Measurements from ENCODE around the gene CALHM5. TPM values are rescaled to one million over a fixed set of nuclear protein-coding genes. Genes with fewer than 3 reads are reported as not detected.
A peak's percentile ranks its signal among the peaks of the same experiment; 100 is the strongest.

The CALHM5 gene
- total RNA-seq, 4 donors from 2014 or later, result 0.56 to 1.5 (median 0.82) TPM

DNA sequence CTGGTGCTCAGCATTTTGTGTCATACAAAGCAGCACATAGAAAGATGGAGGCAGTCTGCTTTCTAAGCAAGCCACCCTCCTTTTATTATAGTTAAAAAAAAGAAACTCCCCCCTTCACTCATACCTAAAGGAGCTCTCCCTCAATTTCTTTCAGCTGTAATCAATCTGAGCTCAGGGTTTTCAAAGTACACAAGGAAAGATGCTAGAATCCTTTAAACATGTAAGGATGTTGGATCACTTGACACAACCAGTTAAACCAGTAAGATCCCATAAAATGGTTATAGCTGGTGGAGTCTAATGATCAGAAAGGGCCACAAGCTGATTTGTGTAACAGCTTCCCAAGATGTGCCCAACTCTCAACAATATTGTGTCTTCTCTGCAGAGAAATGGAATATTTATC, 42.0 kb downstream of the CALHM5 start, which contains the start of gene CALHM4:
CALHM4 (plus strand) TSS at position 301 of the 400 bp plus-strand sequence; CDS start at position 344, 43 bp downstream.
- Histone ChIP-seq H3K4me1 (peaks cover 0 to 20% of the 10 kb centered on the region in 2 donors), H3K27me3 (no peaks in the 10 kb centered on the region), H3K36me3 (no peaks in the 10 kb centered on the region), H3K9me3 (no peaks in the 10 kb centered on the region), H3K4me3 (no peak within 1 kb of the TSS), H3K27ac (no peak within 1 kb of the TSS)
- no peak for ATAC-seq
- intact Hi-C loops (cut with DNase I; ENCODE audit: low total_unique reads) (no loop called here), in situ Hi-C loops (cut with MboI; ENCODE audit: low sequenced_read_pairs in 4 of 4) (no loop called here)
- TF ChIP-seq, protein P1, sequence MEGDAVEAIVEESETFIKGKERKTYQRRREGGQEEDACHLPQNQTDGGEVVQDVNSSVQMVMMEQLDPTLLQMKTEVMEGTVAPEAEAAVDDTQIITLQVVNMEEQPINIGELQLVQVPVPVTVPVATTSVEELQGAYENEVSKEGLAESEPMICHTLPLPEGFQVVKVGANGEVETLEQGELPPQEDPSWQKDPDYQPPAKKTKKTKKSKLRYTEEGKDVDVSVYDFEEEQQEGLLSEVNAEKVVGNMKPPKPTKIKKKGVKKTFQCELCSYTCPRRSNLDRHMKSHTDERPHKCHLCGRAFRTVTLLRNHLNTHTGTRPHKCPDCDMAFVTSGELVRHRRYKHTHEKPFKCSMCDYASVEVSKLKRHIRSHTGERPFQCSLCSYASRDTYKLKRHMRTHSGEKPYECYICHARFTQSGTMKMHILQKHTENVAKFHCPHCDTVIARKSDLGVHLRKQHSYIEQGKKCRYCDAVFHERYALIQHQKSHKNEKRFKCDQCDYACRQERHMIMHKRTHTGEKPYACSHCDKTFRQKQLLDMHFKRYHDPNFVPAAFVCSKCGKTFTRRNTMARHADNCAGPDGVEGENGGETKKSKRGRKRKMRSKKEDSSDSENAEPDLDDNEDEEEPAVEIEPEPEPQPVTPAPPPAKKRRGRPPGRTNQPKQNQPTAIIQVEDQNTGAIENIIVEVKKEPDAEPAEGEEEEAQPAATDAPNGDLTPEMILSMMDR (IDR thresholded peaks at IDR 0.05 in 4 of 5, conservative IDR thresholded peaks at IDR 0.05 in 1 of 5), result no peak
- no peak for TF ChIP-seq POLR2A (IDR thresholded peaks at IDR 0.05)
- no peak for DNase-seq

DNA sequence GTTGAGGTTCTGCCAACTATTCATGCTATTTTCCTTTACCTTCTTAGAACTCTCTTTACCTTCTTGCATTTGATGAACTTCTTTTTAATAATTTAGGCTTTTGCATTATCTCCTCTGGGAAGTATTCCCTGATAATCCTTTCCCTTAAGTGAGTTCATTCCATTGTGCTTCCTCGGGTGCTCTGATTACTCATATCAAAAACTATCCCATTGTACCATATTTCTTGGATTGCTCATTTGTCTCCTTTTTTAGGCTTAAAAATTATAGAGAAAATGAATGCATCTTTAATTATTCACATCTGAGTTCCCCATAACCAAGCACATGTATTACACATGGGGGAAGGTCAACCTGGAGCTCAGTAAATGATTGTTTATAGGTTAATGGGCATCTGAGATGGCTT, 44.6 kb downstream of the CALHM5 start:
- Histone ChIP-seq H3K27ac (peak overlapping the region in 3 of 4 donors; percentile 20 to 81 (median 76)), H3K4me1 (peaks cover 0 to 28% of the 10 kb centered on the region in 2 donors), H3K9me3 (no peaks in the 10 kb centered on the region), H3K27me3 (no peaks in the 10 kb centered on the region), H3K4me3 (no peak overlapping the region), H3K36me3 (no peaks in the 10 kb centered on the region)
- ATAC-seq (no peak), DNase-seq (no peak)
- in situ Hi-C loops (cut with MboI; ENCODE audit: low sequenced_read_pairs in 4 of 4), result no loop called here
- intact Hi-C loops (cut with DNase I; ENCODE audit: low total_unique reads), result no loop called here
- TF ChIP-seq, protein P1 (IDR thresholded peaks at IDR 0.05 in 4 of 5, conservative IDR thresholded peaks at IDR 0.05 in 1 of 5), result no peak
- TF ChIP-seq POLR2A (IDR thresholded peaks at IDR 0.05), result no peak

DNA sequence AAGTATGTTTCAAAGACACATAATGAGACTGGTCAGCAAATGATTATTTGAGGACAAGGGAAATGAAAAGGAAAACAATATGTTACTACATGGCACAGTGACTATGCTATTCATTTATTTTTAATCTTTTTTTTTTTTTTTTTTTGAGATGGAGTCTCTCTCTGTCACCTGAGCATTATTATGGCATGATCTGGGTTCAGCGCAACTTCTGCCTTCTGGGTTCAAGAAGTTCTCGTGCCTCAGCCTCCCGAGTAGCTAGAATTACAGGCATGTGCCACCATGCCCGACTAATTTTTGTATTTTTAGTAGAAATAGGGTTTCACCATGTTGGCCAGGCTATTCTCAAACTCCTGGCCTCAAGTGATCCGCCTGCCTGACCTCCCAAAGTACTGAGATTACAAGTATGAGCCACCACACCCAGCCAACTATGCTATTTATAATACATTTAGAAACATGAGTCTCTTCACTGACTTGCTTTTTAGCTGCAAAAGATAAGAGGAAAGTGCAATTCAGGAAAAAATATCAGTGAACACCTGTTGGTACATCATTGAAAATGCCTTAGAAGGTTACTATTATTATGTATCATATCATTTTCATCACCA, 45.5 kb downstream of the CALHM5 start:
- Histone ChIP-seq H3K36me3 (no peaks in the 10 kb centered on the region), H3K27me3 (no peaks in the 10 kb centered on the region), H3K4me1 (peaks cover 0 to 29% of the 10 kb centered on the region in 2 donors), H3K27ac (peak overlapping the region in 3 of 4 donors; percentile 63 to 81 (median 76)), H3K4me3 (no peak overlapping the region), H3K9me3 (no peaks in the 10 kb centered on the region)
- intact Hi-C loops (cut with DNase I; ENCODE audit: low total_unique reads), result no loop called here
- TF ChIP-seq, protein P1 (IDR thresholded peaks at IDR 0.05 in 4 of 5, conservative IDR thresholded peaks at IDR 0.05 in 1 of 5), result no peak
- no peak for TF ChIP-seq POLR2A (IDR thresholded peaks at IDR 0.05)
- in situ Hi-C loops (cut with MboI; ENCODE audit: low sequenced_read_pairs in 4 of 4), result no loop called here
- DNase-seq, result peak in 1 of 2 donors; percentile 43
- peak in 1 of 2 donors; percentile 72 for ATAC-seq

DNA sequence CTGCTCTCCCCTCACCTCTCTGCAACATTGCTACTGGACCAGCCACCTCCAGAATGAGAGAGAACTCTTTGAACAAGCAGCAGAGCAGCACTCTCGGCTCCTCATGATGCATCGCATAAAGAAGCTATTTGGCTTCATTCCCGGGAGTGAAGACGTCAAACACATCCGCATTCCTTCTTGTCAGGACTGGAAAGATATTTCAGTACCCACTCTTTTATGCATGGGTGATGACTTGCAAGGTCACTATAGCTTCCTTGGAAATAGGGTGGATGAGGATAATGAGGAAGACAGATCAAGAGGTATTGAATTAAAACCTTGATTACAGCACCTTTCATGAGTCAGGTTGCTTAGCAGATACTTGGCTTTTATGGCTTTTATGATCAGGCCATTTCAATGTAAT, 46.5 kb downstream of the CALHM5 start:
- DNase-seq (peak in 1 of 2 donors; percentile 22), ATAC-seq (peak in 1 of 2 donors; percentile 44)
- H3K9me3 ChIP-seq, result no peaks in the 10 kb centered on the region
- H3K36me3 ChIP-seq, result no peaks in the 10 kb centered on the region
- peak overlapping the region in 3 of 4 donors; percentile 63 to 80 (median 76) for H3K27ac ChIP-seq
- H3K4me3 ChIP-seq, result no peak overlapping the region
- no peaks in the 10 kb centered on the region for H3K27me3 ChIP-seq
- in situ Hi-C loops (cut with MboI; ENCODE audit: low sequenced_read_pairs in 4 of 4) (no loop called here), intact Hi-C loops (cut with DNase I; ENCODE audit: low total_unique reads) (no loop called here)
- peak in 1 of 2 donors; percentile 32 for TF ChIP-seq POLR2A (IDR thresholded peaks at IDR 0.05)
- TF ChIP-seq, protein P1 (IDR thresholded peaks at IDR 0.05 in 4 of 5, conservative IDR thresholded peaks at IDR 0.05 in 1 of 5), result no peak
- H3K4me1 ChIP-seq, result peaks cover 0 to 29% of the 10 kb centered on the region in 2 donors
